ENCODE measurements around the gene ZNF169.
"Not testable (repeated sequence)": the region's sequence is repeated elsewhere in the genome, so short reads cannot be mapped to it uniquely, and the experiment has no call there.

The ZNF169 gene

DNA sequence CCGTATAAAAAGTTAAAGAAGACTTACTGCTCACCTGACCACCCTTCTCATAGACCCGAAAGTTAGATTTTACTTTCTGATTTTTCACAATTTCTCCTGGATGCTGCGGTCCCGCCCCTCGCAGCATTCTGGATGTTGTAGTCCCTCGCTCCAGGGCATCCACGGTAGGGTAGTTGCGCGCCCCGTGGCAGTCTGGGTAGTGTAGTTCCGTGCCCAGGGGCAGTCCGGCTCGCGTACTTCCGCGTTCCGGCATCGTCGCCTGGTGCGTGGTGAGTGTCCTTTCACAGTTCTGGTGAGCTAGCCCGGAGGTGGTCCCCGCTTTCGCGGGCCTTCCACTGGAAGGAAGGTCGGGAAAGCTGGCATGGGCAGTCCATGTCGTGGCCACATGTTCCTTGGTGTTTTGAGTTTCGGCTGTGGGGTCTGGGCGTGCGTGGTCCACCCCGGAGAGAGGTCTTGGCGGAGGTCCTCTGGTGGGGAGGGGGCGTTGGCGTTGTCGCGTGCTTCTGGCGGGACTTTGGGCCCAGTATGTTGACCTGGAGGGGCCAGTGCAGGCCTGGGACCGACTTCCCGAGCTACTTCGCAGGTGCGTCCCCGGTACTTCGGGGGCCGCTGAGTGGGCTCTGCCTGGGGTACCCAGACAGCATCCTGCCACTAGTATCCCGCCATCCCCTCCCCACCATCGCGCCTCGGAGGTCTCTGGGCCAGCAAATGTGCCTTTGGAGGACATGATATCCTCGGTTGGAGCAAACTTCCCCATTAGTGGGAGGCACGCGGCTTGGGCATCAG is at the start of gene ZNF169:
Gene ZNF169 (plus strand): TSS at position 222 of the 786 bp plus-strand sequence. CDS start 19,515 bp downstream, outside the sequence.
- peak; percentile 82 to 84 for DNase-seq

DNA sequence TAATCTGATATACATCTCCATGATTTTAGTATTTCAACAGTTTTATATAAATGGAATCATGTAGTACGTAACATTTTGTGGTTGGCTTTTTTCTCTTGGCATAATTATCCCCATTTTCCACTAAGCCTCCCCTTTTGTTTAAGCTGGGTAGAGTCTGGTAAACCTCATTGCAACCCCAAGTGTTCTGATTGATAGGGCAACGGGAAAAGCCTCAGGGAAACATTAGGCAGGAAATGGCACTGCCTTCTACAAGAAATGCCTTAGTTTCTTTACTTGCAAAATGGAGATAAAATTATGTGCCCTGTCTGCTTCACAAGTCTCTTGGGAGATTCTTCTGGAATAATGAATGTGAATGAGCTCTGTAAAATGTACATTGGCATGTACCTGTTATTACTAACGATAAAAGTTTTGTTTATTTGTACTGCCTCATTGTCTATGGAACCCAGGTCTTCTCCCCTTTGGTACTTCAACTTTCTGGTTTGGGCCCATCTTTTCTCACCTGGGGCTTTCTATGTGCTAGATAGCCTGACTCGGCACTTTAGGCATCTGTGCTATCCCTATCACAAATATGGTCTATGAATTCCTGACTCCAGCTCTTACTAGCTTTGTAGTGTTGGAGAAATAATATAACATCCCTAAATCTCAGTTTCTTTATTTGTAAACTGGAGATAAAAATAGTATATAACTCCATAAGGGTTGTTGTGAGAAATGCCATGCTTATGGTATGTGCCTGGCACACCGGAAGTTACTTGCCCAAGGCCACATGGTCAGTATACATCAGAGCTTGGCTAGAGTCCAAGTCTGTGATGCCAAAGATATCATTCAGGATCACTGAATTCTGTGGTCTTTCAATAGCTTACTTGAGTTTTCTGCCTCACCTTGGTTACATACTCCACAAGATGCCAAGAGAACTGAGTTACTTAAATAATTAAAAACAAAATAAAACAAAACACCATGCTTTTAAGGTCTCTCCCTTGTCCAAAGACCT is 48.2 kb upstream of the ZNF169 start:
- DNase-seq: no peak

DNA sequence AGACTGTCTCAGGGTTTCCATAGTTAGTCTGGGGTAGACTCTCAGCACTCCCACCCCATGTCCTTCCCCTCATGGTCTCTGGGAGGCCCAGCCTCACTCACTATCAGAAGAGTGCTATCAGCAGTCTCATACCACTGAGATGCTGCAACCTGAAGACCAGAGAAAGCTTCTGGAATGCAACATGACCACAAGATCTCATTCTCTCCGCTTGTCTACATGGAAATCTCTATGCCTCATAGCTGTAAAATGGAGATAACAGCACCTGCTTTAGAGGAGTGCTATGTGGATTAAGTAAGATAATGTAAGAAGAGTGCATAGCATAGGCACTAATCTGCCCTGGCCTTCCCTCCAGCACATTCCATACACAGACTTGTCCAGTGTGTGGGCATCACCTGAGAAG is 47.0 kb upstream of the ZNF169 start:
- no peak for DNase-seq

DNA sequence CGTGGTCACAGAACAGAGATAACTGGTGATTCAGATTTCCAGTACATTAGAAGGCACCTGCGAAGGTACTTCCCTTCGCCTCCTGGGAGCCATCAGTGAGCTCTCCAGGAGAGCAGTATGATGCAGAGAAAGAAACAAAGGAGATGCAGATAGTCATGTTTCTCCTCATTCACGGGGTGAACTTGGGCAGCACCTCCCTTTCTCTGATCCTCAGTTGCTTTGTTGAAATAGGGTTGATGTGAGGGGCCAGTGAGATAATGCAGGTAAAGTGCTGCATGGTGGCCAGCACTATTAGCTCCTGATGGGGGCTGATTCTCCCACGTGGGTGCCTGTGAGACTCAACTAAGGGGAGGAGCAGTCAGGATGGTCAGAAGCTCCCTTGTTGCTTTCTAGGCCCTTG is 46.6 kb upstream of the ZNF169 start:
- DNase-seq: no peak

DNA sequence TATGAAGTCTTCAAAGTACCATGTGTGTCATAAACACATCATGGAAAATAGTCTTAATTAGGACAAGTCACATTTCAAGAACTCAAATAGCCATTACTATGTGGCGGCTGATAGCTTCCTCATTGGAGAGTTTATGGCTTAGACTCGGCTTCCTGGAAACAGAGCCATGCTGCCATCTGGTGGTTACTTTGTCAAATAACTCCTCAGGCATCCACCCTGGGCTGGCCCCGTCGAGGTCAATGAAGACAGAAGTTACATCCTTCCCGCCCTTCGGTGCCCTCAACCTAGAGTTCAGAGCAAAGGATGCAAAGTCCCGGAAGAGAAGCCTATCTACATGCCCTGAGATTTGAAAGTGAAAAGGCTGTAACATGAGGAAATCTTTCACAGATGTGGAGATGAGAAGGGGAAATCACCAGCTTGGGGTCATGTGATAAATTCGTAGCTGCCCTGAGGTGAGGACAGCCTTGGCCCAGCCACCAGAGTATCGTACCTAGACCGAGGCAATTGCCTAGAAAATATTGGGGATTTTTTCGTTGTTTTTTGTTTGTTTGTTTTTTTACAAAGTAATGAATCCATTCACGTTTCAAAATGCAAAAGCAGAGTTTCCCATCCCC is 45.5 kb upstream of the ZNF169 start:
- DNase-seq: peak; percentile 60 to 73

DNA sequence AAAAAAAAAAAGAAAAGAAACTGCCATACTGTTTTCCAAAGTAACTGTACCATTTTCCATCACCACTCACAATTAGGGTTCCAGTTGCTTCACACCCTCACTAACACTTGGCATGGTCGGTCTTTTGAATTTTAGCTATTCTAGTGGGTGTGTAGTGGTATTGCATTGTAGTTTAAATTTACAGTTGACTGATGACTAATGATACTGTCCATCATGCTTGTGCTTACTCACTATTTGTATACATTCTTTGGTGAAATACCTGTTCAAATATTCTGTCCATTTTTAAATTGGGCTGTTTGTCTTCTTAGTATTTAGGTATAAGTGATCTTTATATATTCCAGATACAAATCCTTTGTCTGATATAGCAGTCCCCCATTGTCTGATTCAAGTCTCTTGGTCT is 36.2 kb upstream of the ZNF169 start:
- no peak for DNase-seq

DNA sequence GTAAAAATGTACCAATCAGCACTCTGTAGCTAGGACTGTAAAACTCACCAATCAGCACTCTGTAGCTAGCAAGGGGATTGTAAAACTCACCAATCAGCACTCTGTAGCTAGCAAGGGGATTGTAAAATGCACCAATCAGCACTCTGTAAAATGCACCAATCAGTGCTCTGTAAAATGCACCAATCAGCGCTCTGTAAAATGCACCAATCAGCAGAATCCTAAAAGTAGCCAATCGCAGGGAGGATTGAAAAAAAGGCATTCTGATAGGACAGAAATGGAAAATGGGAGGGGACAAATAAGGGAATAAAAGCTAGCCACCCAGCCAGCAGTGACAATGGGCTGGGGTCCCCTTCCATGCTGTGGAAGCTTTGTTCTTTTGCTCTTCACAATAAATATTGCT is 33.7 kb upstream of the ZNF169 start:
- DNase-seq: not testable (repeated sequence)

DNA sequence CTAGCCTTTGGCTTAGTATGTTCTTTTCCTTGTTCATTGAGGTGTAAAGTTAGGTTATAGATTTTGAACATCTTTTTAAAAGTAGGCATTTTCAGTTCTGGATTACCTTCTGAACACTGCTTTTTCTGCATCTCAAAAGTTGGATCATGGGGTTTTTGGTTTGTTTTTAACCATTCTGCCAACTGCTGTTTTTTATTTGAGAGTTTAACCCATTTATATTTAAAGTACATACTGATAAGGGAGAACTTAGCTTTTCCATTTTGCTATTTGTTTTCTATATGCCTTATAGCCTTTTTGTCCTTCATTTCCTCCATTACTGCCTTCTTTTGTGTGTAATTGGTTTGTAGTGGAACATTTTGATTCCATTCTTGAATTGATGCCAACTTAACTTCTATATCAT is 30.5 kb upstream of the ZNF169 start:
- no peak for DNase-seq

DNA sequence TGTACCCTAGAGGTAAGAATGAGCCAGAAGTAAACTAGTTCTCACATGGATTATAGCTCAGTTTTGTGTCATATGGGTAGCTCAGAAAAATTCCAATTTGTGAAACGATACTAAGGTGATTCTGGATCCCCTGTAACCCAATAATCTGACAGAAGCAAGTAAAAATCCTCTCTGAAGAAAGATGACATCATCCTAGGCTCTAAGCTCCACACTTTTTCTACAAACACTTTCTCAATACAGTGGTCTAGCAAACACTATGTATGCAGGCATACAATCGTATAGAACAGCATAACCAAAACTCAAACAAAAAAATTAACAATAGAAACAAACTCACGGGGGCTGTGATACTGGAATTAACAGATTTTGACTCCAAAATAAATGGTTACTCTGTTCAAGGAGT is 26.7 kb upstream of the ZNF169 start:
- DNase-seq: no peak

DNA sequence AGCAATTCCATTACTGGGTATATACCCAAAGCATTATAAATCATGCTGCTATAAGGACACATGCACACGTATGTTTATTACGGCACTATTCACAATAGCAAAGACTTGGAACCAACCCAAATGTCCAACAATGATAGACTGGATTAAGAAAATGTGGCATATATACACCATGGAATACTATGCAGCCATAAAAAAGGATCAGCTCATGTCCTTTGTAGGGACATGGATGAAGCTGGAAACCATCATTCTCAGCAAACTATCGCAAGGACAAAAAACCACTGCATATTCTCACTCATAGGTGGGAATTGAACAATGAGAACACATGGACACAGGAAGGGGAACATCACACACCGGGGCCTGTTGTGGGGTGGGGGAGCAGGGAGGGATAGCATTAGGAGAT is 18.0 kb upstream of the ZNF169 start:
- DNase-seq: not testable (repeated sequence)

DNA sequence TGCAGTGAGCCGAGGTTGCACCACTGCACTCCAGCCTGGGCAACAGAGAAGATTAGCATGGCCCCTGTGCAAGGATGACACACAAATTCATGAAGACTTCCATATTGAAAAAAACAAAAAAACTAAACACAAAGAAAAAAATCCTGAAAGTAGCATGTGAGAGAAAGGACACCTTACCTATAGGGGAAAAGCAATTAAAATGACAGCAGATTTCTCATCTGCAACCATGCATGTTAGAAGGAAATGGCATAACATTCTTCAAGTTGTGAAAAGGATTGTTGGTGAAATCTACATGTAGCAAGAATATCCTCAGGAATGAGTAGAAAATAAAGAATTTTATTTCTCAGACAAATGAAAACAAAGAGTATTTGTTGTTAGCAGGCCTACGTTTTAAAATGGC is 13.4 kb upstream of the ZNF169 start:
- DNase-seq: no peak

DNA sequence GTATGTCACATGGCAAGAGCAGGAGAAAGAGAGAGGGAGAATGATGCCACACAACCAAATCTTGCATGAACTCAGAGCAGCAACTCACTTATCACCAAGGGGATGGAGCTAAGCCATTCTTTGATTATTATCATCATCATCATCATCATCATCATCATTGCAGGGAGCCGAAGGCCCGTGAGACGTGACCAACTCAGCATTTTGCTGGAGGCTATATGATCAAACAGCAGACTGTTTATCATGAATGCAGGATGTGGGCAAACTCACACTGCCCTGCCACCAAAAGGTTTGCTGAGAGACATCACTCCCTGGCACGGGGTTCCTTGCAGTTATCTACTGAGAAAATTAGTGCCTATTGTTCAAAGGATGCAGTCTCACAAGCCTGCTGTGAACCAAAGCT is 8.6 kb upstream of the ZNF169 start:
- DNase-seq: no peak

DNA sequence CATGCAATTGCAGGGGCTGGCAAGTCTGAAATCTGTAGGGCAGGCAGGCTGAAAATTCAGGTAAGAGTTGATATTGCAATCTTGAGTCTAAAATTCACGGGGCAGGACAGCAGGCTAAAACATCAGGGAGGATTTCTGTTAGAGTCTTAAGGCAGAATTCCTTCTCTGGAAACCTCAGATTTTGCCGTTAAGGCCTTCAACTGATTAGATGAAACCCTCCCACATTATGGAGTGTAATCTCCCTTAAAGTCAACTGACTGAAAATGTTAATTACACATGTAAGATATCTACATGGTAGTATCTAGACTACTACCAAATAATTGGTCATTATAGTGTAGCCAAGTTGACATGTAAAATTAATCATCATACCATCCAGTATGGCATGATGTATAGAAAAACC is 3.1 kb upstream of the ZNF169 start:
- DNase-seq: no peak

DNA sequence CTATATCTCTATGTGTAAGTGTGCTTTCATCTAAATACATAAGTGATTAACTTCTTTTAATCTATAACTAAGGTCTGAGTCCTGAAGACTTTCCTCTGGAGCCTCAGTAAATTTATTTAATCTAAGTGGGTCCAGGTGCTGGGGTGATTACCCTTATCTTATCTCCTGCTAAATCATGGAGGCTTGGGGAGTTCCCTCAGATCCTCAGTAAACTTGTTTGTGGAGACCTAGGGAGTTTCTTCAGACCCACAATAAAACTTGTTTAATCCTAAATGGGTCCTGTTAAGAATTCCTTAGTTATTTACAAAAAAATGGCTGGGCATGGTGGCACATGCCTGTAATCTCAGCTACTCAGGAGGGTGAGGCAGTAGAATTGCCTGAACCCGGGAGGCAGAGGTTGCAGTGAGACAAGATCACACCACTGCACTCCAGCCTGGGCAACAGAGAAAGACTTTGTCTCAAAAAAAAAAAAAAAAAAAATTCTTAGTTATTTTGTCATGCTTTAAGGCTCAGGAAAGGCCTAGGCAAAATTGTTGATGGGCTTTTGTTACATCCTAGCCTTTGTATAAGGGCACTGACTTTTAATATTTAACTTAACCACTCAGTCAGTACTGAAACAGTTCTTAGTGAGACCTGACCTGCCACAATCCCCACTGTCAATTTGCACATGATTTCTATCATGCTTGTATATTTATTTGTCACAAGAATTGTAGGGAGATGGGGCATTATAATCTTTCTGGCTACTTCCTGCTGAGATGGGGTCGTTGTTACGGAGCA is 6.7 kb downstream of the ZNF169 start:
- DNase-seq: not testable (repeated sequence)

DNA sequence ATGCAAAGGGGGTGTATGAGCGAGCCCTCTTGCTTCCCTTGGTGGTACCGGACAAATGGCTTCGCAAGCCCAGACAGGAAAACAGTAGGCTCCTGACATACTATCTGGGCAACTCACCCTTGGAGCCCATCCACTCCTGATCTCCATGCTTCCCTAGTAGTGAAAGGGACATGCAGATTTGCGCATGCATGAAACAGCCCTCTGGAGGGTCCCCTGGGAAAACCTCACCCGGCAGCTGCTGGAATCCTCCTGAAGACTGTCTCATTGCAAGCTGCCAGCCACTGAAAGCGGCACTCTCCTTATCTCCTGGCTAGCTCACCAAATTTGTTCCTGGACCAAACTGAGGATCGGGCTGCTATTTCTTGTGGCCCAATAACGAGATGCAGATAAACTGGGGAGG is 10.2 kb downstream of the ZNF169 start:
- no peak for DNase-seq

DNA sequence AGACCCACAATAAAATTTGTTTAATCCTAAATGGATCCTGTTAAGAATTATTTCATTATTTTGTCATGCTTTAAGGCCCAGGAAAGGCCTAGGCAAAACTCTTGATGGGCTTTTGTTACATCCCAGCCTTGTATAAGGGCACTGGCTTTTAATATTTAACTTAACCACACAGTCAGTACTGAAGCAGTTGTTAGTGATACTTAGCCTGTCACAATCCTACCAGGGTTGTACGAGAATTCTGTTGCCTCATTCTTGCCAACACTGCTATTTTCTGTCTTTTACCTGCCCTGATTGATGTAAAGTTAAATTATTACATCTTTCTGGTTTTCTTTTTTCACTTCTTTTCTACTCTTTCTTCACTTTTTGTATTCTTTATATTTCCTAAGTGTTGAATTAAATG is 10.9 kb downstream of the ZNF169 start:
- DNase-seq: no peak

DNA sequence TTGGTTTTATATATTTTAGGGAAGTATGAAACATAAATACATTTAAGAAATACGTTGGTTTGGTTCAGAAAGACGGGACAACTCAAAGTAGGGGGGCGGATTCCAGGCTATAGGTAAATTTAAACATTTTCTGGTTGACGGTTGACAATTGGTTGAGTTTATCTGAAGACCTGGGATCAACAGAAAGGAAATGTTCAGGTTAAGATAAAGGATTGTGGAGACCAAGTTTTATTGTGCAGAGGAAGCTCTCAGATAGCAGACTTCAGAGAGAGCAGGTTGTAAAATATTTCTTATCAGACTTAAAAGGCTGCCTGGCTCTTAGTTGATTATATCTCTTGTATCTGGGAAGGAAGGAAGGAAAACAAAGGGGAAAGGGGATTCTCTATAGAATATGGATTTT is 17.9 kb downstream of the ZNF169 start:
- not testable (repeated sequence) for DNase-seq

DNA sequence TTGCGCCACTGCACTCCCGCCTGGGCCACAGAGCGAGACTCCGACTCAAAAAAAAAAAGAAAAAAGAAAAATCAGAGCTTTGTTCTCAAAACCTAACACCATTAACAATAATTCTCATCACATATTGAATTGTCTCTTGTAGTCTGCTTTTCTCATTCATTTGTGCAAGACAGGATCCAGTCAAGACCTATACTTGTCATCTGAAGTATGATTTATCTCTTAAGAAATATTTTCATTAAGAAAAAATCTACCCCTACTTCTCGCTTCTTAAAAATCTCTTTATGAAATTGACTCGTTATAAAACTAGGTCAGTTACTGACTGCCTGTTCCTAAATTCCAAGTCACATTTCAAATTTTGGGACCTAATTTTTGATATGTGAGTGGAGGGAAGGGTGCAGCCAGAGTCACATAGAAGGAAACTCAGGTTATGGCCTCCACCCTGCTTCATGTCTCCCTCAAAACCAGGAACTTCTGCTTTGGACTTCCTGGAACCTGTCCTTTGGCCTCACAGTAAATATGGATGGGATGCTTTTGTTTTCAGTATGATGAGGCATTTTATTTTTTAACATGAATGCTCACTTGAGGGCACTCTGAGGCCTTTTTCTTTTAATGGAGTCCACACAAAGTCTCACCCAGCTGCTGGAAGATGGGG is 18.9 kb downstream of the ZNF169 start:
- no peak for DNase-seq

DNA sequence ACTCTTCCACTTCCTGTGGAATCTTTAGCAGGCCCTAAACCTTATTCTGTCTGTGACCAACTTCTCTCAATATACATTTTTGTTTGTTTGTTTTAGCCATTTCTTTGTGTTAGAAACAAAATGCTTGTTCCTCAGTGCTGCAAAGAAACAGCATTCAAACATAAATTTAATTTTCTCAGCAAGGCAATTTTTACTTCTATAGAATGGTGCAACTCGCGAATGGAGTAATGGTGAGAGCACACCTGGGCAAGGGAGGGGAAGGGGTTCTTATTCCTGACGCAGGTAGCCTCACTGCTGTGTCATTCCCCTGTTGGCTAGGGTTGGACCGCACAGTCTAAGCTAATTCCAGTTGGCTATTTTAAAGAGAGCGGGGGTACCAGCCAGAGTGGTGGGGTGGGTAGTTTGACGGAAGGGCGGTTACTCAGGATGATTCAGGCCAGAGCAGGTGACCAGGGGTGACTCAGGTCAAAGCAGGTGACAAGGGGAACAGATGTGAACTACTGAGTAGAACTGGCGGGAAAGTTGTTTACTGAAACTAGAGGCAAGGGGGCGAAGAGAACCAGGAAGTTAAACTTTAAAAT is 21.4 kb downstream of the ZNF169 start:
- DNase-seq: no peak

DNA sequence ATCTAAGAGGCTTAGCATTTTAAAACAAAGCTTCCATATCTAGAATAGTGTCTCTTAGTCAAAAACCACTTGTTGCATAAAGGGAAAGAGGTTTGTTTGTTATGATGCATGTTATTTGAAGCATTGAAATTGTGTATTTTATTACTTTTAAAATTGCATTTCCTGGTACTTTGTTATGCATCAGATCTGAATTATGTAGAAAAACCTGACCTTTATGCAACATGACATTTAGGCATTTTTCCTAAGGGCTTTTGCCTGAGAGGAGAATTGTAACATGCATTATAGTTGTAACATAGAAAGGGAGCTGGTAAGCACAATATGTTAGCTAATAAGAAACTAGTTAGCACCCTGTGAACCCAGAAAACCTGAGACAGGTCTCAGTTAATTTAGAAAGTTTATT is 22.0 kb downstream of the ZNF169 start:
- no peak for DNase-seq

DNA sequence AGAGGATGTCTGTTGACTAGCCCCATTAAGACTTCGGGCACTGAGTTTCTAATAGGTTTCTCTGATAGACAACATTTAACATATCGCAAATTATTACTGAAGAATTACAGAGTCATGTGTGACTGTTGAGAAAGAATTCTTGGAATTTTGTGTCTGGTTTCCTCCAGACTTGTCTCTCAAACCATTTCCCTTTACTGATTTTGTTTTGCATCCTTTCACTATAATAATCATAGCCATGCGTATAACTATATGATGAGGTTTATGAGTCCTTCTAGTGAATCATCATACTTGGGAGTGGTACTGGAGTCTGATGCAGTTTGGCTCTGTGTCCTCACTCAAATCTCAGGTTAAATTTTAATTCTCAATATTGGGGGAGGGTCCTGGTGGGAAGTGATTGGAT is 27.0 kb downstream of the ZNF169 start:
- DNase-seq: no peak

Data from stimulated activated CD4-positive, alpha-beta T cell treated with anti-CD3 and anti-CD28 coated beads, Interleukin-2, amount 100 ng/mL, for 48 hours (primary cell).